Measurements from ENCODE around the gene DGKB. TPM values are rescaled to one million over a fixed set of nuclear protein-coding genes. Genes with fewer than 3 reads are reported as not detected.
A peak's percentile ranks its signal among the peaks of the same experiment; 100 is the strongest.

Gene DGKB
- total and polyA plus RNA-seq, 2 of the 8 experiments (the other 6 are each of a cell fraction or from before 2014, with no cell fraction given), result 1.9 to 2.6 TPM

DNA sequence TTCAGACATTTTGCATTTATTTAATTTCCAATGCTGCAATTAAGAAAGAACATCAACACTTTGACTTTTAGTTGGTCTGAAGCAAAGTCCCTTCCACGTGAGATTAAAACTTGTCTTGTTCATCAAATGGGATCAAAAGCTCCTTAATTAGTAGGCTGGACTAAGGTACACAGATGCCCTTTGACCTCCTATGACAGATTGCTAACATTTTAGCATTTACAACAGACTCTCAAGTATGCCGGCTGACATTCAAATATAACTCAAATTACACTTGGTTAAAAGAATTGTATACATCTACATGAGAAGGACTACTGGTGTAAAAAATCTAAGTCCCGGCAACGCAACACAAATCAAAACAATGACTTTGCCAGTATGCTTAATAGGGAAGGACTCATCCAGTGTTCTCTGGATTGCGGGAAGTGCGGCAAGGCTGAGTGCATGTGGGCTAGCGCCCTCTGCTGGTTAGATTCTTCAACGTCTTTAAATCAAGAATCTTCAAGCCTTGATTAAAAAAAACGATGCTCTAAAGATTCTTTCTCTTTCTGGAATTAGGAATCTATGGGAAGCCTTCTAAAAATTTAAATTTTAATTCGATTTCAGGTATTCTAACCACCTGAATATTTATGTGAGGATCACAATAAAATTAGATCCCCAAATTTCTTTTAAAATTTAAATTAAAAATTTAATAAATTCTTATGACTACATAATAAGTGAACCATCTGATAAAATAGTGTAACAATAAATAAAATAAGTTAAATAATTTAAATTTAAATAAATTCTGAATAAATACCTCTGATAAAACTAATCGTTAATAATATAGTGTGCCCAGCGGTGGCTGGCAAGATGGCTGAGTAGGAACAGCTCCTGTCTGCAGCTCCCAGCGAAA is 444.7 kb downstream of the DGKB start:
- Histone ChIP-seq H2BK120ac (replicated peaks; ENCODE audit: low read depth, low read length) (no peak overlapping the region), H2AK5ac (ENCODE audit: low read depth, low read length) (no peak overlapping the region), H3K23ac (ENCODE audit: insufficient read length) (no peak overlapping the region), H2BK20ac (ENCODE audit: low read length) (no peak overlapping the region; the same call in 1 of the 2 replicates), H4K20me1 (replicated peaks in 1 of 2; ENCODE audit: control insufficient read depth in 1 of 2, insufficient read depth in 2 of 2, low read length in 2 of 2) (no peaks in the 10 kb centered on the region), H2BK5ac (ENCODE audit: low read depth, low read length) (no peak overlapping the region), H3K4me3 (ENCODE audit: extremely low read depth in 1 of 4, insufficient read depth in 2 of 4, low read depth in 3 of 4, low read length in 4 of 4) (no peak overlapping the region), H3K9me3 (ENCODE audit: insufficient read depth in 2 of 2, low read depth in 1 of 2, low read length in 1 of 2) (no peaks in the 10 kb centered on the region), H4K8ac (ENCODE audit: extremely low read depth, insufficient read depth, low read length) (no peak overlapping the region), H3K18ac (ENCODE audit: extremely low read depth, low read length) (no peak overlapping the region), H2BK15ac (ENCODE audit: low read length) (no peak overlapping the region), H3K14ac (ENCODE audit: insufficient read length) (no peak overlapping the region), H3K23me2 (ENCODE audit: low read depth, low read length) (no peaks in the 10 kb centered on the region), H3K4me1 (replicated peaks in 1 of 4; ENCODE audit: control insufficient read depth in 3 of 4, insufficient read depth in 4 of 4, low read length in 3 of 4) (no peaks in the 10 kb centered on the region), H2AFZ (ENCODE audit: low read length) (no peak overlapping the region), H3K79me1 (ENCODE audit: low read depth, low read length) (no peaks in the 10 kb centered on the region), H2BK12ac (ENCODE audit: low read depth, low read length) (peak overlapping the region; percentile 50; the same call in 1 of the 2 replicates), H4K5ac (ENCODE audit: insufficient read length, low read depth, low read length) (no peak overlapping the region), H3K9ac (replicated peaks in 1 of 4; ENCODE audit: extremely low read depth in 1 of 4, low read depth in 3 of 4, low read length in 3 of 4) (no peak overlapping the region), H3K27me3 (replicated peaks in 1 of 4; ENCODE audit: control insufficient read depth in 3 of 4, extremely low read depth in 1 of 4, insufficient read depth in 3 of 4, low read length in 3 of 4) (no peaks in the 10 kb centered on the region), H3K36me3 (ENCODE audit: control insufficient read depth in 2 of 4, insufficient read depth in 4 of 4, low read length in 3 of 4) (no peaks in the 10 kb centered on the region), H3K4ac (replicated peaks; ENCODE audit: insufficient read length, low read depth, low read length) (no peak overlapping the region), H3K79me2 (ENCODE audit: control insufficient read depth in 1 of 2, insufficient read depth in 2 of 2, low read length in 2 of 2) (no peaks in the 10 kb centered on the region), H3K27ac (ENCODE audit: low read depth, low read length) (no peak overlapping the region), H4K91ac (replicated peaks; ENCODE audit: insufficient read length, low read length) (no peak overlapping the region), H3K4me2 (ENCODE audit: insufficient read depth in 1 of 2, low read depth in 2 of 2, low read length in 2 of 2) (0 out of 4 replicates have a peak overlapping the region, but pooled peaks of 1 of the 2 experiments have one; percentile 34), H3K56ac (replicated peaks; ENCODE audit: insufficient read length, low read depth, low read length) (no peak overlapping the region)
- DNase-seq (ENCODE audit: low read depth in 1 of 2, low spot score in 2 of 2) (peak; percentile 33 to 61), FAIRE-seq (peak; percentile 91)
- whole genome bisulfite sequencing, 2 experiments (ENCODE audit: extremely low coverage in 1 of 2, insufficient coverage in 1 of 2, insufficient read length in 1 of 2, insufficient replicate concordance in 2 of 2, low coverage in 1 of 2, low lambda C conversion rate in 2 of 2, missing lambda C conversion rate in 1 of 2), result 40% methylated on average over 13 of the region's 13 CpGs; no CpG with 5 or more reads in 1 of the 2 experiments
- CTCF ChIA-PET (ENCODE audit: partially characterized antibody), result interaction anchor here (0.5 to 2.4 kb wide), 15 partner anchors 9 to 1091 kb away, joined by 3 to 8 read pairs (median 3); partner anchors contain the start of gene ETV1
- POLR2A ChIA-PET (ENCODE audit: partially characterized antibody), result interaction anchor here (0.6 to 1.0 kb wide), 2 partner anchors 468 to 585 kb away, joined by 3 read pairs; no protein-coding TSS in a partner anchor
- TF ChIP-seq SRF (IDR thresholded peaks at IDR 0.05; ENCODE audit: low read depth, low read length), result no peak
- no peak for TF ChIP-seq KDM5A (IDR thresholded peaks at IDR 0.05; ENCODE audit: low read length)
- no peak for TF ChIP-seq GABPA (IDR thresholded peaks at IDR 0.05; ENCODE audit: borderline replicate concordance, insufficient read depth, low read length)
- no peak for TF ChIP-seq CBX5 (IDR thresholded peaks at IDR 0.05; ENCODE audit: low read depth, low read length)
- no peak for TF ChIP-seq JUN (IDR thresholded peaks at IDR 0.05; ENCODE audit: low read depth, low read length)
- no peak for TF ChIP-seq BACH1 (IDR thresholded peaks at IDR 0.05; ENCODE audit: low read length)
- TF ChIP-seq NANOG (IDR thresholded peaks at IDR 0.05; ENCODE audit: insufficient read depth, low read depth, low read length, poor library complexity, severe bottlenecking), result no peak
- no peak for TF ChIP-seq TAF7 (optimal IDR thresholded peaks at IDR 0.05; ENCODE audit: borderline replicate concordance, low read depth, low read length)
- TF ChIP-seq SIN3A (conservative IDR thresholded peaks at IDR 0.05 in 1 of 2, IDR thresholded peaks at IDR 0.05 in 1 of 2; ENCODE audit: low read depth in 1 of 2, low read length in 2 of 2), result no peak
- no peak for TF ChIP-seq RBBP5 (IDR thresholded peaks at IDR 0.05; ENCODE audit: borderline replicate concordance, low read depth, low read length)
- no peak for TF ChIP-seq RXRA (IDR thresholded peaks at IDR 0.05; ENCODE audit: insufficient read depth, low read depth, low read length)

All from H1 (cell line).